Parathyroid adenoma (tissue), 2 donors: ENCODE data around the gene HNRNPM.

Experiments
- H2AFZ ChIP-seq: fragments of 300-600 bp; sonication (generic); one replicate; pipeline ENCODE4 v1.7.0; 2017; ENCODE audit warnings: antibody characterized with exemption, mild to moderate bottlenecking
- H3K27ac ChIP-seq: fragments of 300-600 bp; sonication (generic); one replicate; pipeline ENCODE4 v1.7.0; 2017
- H3K27me3 ChIP-seq: fragments of 300-600 bp; sonication (generic); one replicate; pipeline ENCODE4 v1.7.0; 2017; ENCODE audit warnings: low read length; ENCODE audit not compliant: control insufficient read depth, insufficient read depth
- H3K36me3 ChIP-seq: fragments of 300-600 bp; sonication (generic); one replicate; pipeline ENCODE4 v1.7.0; 2017; ENCODE audit warnings: low read length; ENCODE audit not compliant: control insufficient read depth, insufficient read depth
- H3K4me1 ChIP-seq: fragments of 300-600 bp; sonication (generic); one replicate; pipeline ENCODE4 v1.7.0; 2017; ENCODE audit warnings: control low read depth
- H3K4me2 ChIP-seq: fragments of 300-600 bp; sonication (generic); one replicate; pipeline ENCODE4 v1.7.0; 2017; ENCODE audit warnings: low read length
- H3K4me3 ChIP-seq: fragments of 300-600 bp; sonication (generic); one replicate; pipeline ENCODE4 v1.7.0; 2017; ENCODE audit warnings: low read depth, low read length
- H3K79me2 ChIP-seq: fragments of 300-600 bp; sonication (generic); one replicate; pipeline ENCODE4 v1.7.0; 2017; ENCODE audit warnings: control low read depth
- H3K9ac ChIP-seq: fragments of 300-600 bp; sonication (generic); one replicate; pipeline ENCODE4 v1.7.0; 2017; ENCODE audit warnings: mild to moderate bottlenecking
- H3K9me3 ChIP-seq: fragments of 300-600 bp; sonication (generic); one replicate; pipeline ENCODE4 v1.7.0; 2017; ENCODE audit warnings: low read length; ENCODE audit not compliant: control insufficient read depth
- TF ChIP-seq, protein P1 (sequence below): fragments of 300-600 bp; sonication (generic); IDR thresholded peaks from one replicate; pipeline ENCODE4 v1.7.0; 2017; ENCODE audit warnings: antibody characterized with exemption, mild to moderate bottlenecking
- donor health status: primary hyperparathyroidism.

The HNRNPM gene

DNA sequence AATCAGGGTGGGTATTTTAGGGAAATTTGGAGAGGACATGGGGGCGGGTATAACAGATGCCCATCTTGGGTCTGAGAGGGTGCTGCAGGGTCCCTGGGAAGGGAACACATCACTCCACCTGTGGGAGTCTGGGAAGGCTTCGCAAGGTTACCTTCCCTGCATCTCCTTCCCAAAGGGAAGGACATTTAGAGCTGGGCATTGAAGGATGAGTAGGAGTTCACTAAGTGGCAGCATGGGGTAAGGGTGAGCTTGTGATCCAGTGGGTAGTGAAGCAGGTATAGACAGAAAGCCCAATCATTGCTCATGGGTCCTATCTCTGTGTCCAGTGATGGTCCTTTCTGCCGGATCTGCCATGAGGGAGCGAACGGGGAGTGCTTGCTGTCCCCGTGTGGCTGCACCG lies 18.5 kb upstream of the HNRNPM start:
- no peak overlapping the region for H3K4me2 ChIP-seq
- H3K27me3 ChIP-seq = no peaks in the 10 kb centered on the region
- no peaks in the 10 kb centered on the region for H3K9me3 ChIP-seq
- H3K27ac ChIP-seq = no peak overlapping the region
- no peak overlapping the region for H2AFZ ChIP-seq
- H3K79me2 ChIP-seq = no peaks in the 10 kb centered on the region
- H3K4me1 ChIP-seq = no peaks in the 10 kb centered on the region
- no peaks in the 10 kb centered on the region for H3K36me3 ChIP-seq
- no peak overlapping the region for H3K4me3 ChIP-seq
- H3K9ac ChIP-seq = no peak overlapping the region
- TF ChIP-seq, protein P1, sequence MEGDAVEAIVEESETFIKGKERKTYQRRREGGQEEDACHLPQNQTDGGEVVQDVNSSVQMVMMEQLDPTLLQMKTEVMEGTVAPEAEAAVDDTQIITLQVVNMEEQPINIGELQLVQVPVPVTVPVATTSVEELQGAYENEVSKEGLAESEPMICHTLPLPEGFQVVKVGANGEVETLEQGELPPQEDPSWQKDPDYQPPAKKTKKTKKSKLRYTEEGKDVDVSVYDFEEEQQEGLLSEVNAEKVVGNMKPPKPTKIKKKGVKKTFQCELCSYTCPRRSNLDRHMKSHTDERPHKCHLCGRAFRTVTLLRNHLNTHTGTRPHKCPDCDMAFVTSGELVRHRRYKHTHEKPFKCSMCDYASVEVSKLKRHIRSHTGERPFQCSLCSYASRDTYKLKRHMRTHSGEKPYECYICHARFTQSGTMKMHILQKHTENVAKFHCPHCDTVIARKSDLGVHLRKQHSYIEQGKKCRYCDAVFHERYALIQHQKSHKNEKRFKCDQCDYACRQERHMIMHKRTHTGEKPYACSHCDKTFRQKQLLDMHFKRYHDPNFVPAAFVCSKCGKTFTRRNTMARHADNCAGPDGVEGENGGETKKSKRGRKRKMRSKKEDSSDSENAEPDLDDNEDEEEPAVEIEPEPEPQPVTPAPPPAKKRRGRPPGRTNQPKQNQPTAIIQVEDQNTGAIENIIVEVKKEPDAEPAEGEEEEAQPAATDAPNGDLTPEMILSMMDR = no peak

- Histone ChIP-seq H3K4me2 (no peak overlapping the region), H3K27me3 (no peaks in the 10 kb centered on the region), H3K79me2 (no peaks in the 10 kb centered on the region), H3K4me3 (no peak overlapping the region), H3K27ac (no peak overlapping the region), H3K9ac (no peak overlapping the region), H3K9me3 (no peaks in the 10 kb centered on the region), H3K4me1 (no peaks in the 10 kb centered on the region), H2AFZ (no peak overlapping the region), H3K36me3 (no peaks in the 10 kb centered on the region)
- TF ChIP-seq, protein P1 = no peak
These were observed 15.7 kb upstream of the HNRNPM start for GRCh38 chr19:8429044-8429443.

DNA sequence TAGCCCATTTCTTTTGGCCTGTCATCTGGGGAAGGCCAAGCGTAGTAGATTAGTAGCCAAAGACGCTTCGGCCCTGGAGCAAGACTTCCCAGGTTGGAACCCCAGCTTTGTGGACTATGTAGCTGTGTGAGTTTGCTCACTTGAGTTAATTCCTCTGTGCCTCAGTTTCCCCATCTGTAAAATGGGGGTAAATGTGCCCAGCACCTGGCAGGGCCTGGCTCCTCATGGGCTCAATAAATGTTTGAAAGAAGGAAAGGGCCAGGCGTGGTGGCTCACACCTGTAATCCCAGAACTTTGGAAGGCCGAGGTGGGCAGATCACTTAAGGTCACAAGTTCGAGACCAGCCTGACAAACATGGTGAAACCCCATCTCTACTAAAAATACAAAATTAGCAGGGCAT lies 14.9 kb upstream of the HNRNPM start:
- no peak overlapping the region for H3K27ac ChIP-seq
- TF ChIP-seq, protein P1 = no peak
- no peaks in the 10 kb centered on the region for H3K9me3 ChIP-seq
- no peaks in the 10 kb centered on the region for H3K4me1 ChIP-seq
- H3K27me3 ChIP-seq = no peaks in the 10 kb centered on the region
- no peak overlapping the region for H3K4me3 ChIP-seq
- H3K4me2 ChIP-seq = no peak overlapping the region
- no peaks in the 10 kb centered on the region for H3K79me2 ChIP-seq
- no peak overlapping the region for H3K9ac ChIP-seq
- H3K36me3 ChIP-seq = no peaks in the 10 kb centered on the region
- no peak overlapping the region for H2AFZ ChIP-seq

DNA sequence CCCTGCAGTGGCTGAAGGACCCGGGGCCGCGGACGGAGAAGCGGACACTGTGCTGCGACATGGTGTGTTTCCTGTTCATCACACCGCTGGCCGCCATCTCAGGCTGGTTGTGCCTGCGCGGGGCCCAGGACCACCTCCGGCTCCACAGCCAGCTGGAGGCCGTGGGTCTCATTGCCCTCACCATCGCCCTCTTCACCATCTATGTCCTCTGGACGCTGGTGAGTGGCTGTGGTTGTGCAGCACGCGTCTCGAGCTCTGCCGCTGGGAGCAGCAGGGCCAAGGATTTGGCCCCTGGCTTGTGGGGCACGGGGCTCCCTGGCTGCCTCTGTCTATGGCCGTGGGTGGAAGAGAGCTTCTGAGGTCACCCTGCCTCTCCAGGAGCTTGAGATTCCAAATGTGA lies 14.1 kb upstream of the HNRNPM start:
- Histone ChIP-seq H3K36me3 (no peaks in the 10 kb centered on the region), H3K9me3 (no peaks in the 10 kb centered on the region), H3K4me3 (no peak overlapping the region), H2AFZ (no peak overlapping the region), H3K27ac (no peak overlapping the region), H3K4me1 (no peaks in the 10 kb centered on the region), H3K79me2 (no peaks in the 10 kb centered on the region), H3K4me2 (no peak overlapping the region), H3K9ac (no peak overlapping the region), H3K27me3 (no peaks in the 10 kb centered on the region)
- TF ChIP-seq, protein P1 = no peak

DNA sequence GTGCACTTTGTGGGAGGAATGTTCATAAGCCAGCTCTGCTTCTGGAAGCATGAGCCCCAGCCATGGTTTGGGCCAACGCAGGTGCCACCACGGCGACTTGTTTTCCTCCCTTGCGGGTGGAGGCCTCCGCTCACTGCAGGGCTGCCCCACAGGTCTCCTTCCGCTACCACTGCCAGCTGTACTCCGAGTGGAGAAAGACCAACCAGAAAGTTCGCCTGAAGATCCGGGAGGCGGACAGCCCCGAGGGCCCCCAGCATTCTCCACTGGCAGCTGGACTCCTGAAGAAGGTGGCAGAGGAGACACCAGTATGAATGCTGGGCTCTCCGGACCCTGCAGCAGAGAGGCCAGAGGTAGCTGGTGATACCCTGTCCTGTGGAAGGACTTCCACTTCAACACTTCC lies 6.5 kb upstream of the HNRNPM start:
- Histone ChIP-seq H3K9me3 (no peaks in the 10 kb centered on the region), H3K4me2 (no peak overlapping the region), H3K27ac (no peak overlapping the region), H3K9ac (no peak overlapping the region), H3K36me3 (no peaks in the 10 kb centered on the region), H3K27me3 (no peaks in the 10 kb centered on the region), H3K4me1 (no peaks in the 10 kb centered on the region), H3K79me2 (no peaks in the 10 kb centered on the region), H3K4me3 (no peak overlapping the region), H2AFZ (no peak overlapping the region)
- TF ChIP-seq, protein P1 = no peak
